ENCODE data around the gene MLLT10.

GRCh38 chr10:21705142-21705827 is 171.3 kb downstream of the MLLT10 start:
- TF ChIP-seq CTCF (IDR thresholded peaks at IDR 0.05; ENCODE audit: poor library complexity), result no peak
- no peak for TF ChIP-seq EZH2 (IDR thresholded peaks at IDR 0.05; ENCODE audit: borderline replicate concordance)
- TF ChIP-seq EZH2phosphoT487 (IDR thresholded peaks at IDR 0.05; ENCODE audit: low read depth, severe bottlenecking, unreplicated experiment), result no peak

Measured in hepatocyte (in vitro differentiated cells).